HG03342 (cell line): ENCODE results near the gene OPA1.
"Not testable (repeated sequence)": the region's sequence is repeated elsewhere in the genome, so short reads cannot be mapped to it uniquely, and the experiment has no call there.

ENCODE experiments used
- ATAC-seq: cut with Tn5 transposase; IDR thresholded peaks from one replicate; pipeline ENCODE4 v1.9.1; 2021; ENCODE audit warnings: mild to moderate bottlenecking, moderate library complexity; ENCODE audit not compliant: unreplicated experiment

The OPA1 gene

GRCh38 chr3:193589616-193590015 is 3.4 kb upstream of the OPA1 start:
- no peak for ATAC-seq

- no peak for ATAC-seq
Observed at GRCh38 chr3:193590088-193590856, 2.7 kb upstream of the OPA1 start.

- ATAC-seq = peak; percentile 28
Observed at GRCh38 chr3:193593668-193594030, 641 bp downstream of the OPA1 start.

- no peak for ATAC-seq
Observed at GRCh38 chr3:193594946-193595689, 2.1 kb downstream of the OPA1 start.

- ATAC-seq = no peak
Observed at GRCh38 chr3:193595939-193596487, 3.0 kb downstream of the OPA1 start.

- no peak for ATAC-seq
Observed at GRCh38 chr3:193598202-193598601, 5.2 kb downstream of the OPA1 start.

GRCh38 chr3:193599393-193599792 is 6.4 kb downstream of the OPA1 start:
- ATAC-seq = no peak

GRCh38 chr3:193605876-193606275 is 12.9 kb downstream of the OPA1 start:
- ATAC-seq = no peak

GRCh38 chr3:193606892-193607291 is 13.9 kb downstream of the OPA1 start:
- not testable (repeated sequence) for ATAC-seq

GRCh38 chr3:193610516-193610915 is 17.5 kb downstream of the OPA1 start:
- ATAC-seq = not testable (repeated sequence)

- ATAC-seq = no peak
Observed at GRCh38 chr3:193614430-193614829, 21.4 kb downstream of the OPA1 start.

GRCh38 chr3:193617628-193618027 is 24.6 kb downstream of the OPA1 start:
- ATAC-seq = no peak

GRCh38 chr3:193620057-193620456 is 27.0 kb downstream of the OPA1 start:
- ATAC-seq = peak; percentile 56

GRCh38 chr3:193620650-193621049 is 27.6 kb downstream of the OPA1 start:
- peak; percentile 85 for ATAC-seq

- no peak for ATAC-seq
Observed at GRCh38 chr3:193621127-193621526, 28.1 kb downstream of the OPA1 start.

- no peak for ATAC-seq
Observed at GRCh38 chr3:193630005-193630404, 37.0 kb downstream of the OPA1 start.

- ATAC-seq = no peak
Observed at GRCh38 chr3:193637831-193638230, 44.8 kb downstream of the OPA1 start.

GRCh38 chr3:193638833-193639232 is 45.8 kb downstream of the OPA1 start:
- no peak for ATAC-seq

GRCh38 chr3:193640165-193640715 is 47.2 kb downstream of the OPA1 start:
- ATAC-seq = no peak

GRCh38 chr3:193640728-193641439 is 47.9 kb downstream of the OPA1 start:
- no peak for ATAC-seq

GRCh38 chr3:193641440-193641775 is 48.4 kb downstream of the OPA1 start:
- no peak for ATAC-seq
